Hepatocyte (in vitro differentiated cells): ENCODE measurements around the gene KPNB1. TPM values are rescaled to one million over a fixed set of nuclear protein-coding genes. Genes with fewer than 3 reads are reported as not detected.

Experiments used
- DNase-seq: peaks from one replicate; pipeline ENCODE4 v3.0.0-alpha.2; 2016; ENCODE audit warnings: low spot score
- H2AFZ ChIP-seq: fragments of 200-600 bp; sonication (generic); 2 replicates; pipeline ENCODE4 v1.6.0; 2016; ENCODE audit warnings: antibody characterized with exemption, mild to moderate bottlenecking
- H3K27ac ChIP-seq: fragments of 200-600 bp; sonication (generic); 2 replicates; pipeline ENCODE4 v1.5.1; 2016; ENCODE audit warnings: mild to moderate bottlenecking
- H3K27me3 ChIP-seq: fragments of 200-600 bp; sonication (generic); 2 replicates; pipeline ENCODE4 v1.6.1; 2016
- H3K36me3 ChIP-seq: fragments of 200-600 bp; sonication (generic); replicated peaks from 2 replicates; pipeline ENCODE4 v1.5.1; 2016; ENCODE audit warnings: low read depth; ENCODE audit not compliant: insufficient read depth
- H3K4me1 ChIP-seq: fragments of 200-600 bp; sonication (generic); 2 replicates; pipeline ENCODE4 v1.5.1; 2016; ENCODE audit warnings: mild to moderate bottlenecking, moderate library complexity; ENCODE audit not compliant: insufficient read depth
- H3K4me2 ChIP-seq: fragments of 200-600 bp; sonication (generic); 2 replicates; pipeline ENCODE4 v1.6.0; 2016
- H3K4me3 ChIP-seq: fragments of 200-600 bp; sonication (generic); 2 replicates; pipeline ENCODE4 v1.5.1; 2016; ENCODE audit warnings: mild to moderate bottlenecking
- H3K79me2 ChIP-seq: fragments of 200-600 bp; sonication (generic); 2 replicates; pipeline ENCODE4 v1.6.0; 2017; ENCODE audit warnings: mild to moderate bottlenecking
- H3K9me2 ChIP-seq: fragments of 200-600 bp; sonication (generic); replicated peaks from 2 replicates; pipeline ENCODE4 v1.6.0; 2017; ENCODE audit warnings: mild to moderate bottlenecking; ENCODE audit not compliant: insufficient read depth
- H3K9me3 ChIP-seq: fragments of 200-600 bp; sonication (generic); 2 replicates; pipeline ENCODE4 v1.5.1; 2016; ENCODE audit warnings: low read depth, mild to moderate bottlenecking
- H4K20me1 ChIP-seq: fragments of 200-600 bp; sonication (generic); 2 replicates; pipeline ENCODE4 v1.6.0; 2016; ENCODE audit warnings: mild to moderate bottlenecking; ENCODE audit not compliant: insufficient read depth, poor library complexity, severe bottlenecking
- EZH2 ChIP-seq: fragments of 200-600 bp; sonication (generic); IDR thresholded peaks from 2 replicates; pipeline ENCODE4 v1.6.1; 2016; ENCODE audit warnings: antibody characterized with exemption, mild to moderate bottlenecking, borderline replicate concordance
- EZH2phosphoT487 ChIP-seq: fragments of 200-600 bp; sonication (generic); IDR thresholded peaks from one replicate; pipeline ENCODE4 v1.6.1; 2018; ENCODE audit warnings: antibody characterized with exemption, mild to moderate bottlenecking, low read depth, moderate library complexity; ENCODE audit not compliant: unreplicated experiment, severe bottlenecking
- WGBS: methylation state at CpG from one replicate; pipeline ENCODE4 v1.1.6; 2016; ENCODE audit warnings: low lambda C conversion rate; ENCODE audit errors: missing lambda C conversion rate; 5-methylcytosine and 5-hydroxymethylcytosine counted together
- polyA plus RNA-seq: library from polyadenylated mRNA; unstranded; fragments of >200 nt; fragmentation: Nextera tagmentation; extraction: Ambion mirVana; gene quantifications from 2 replicates; pipeline ENCODE4 v1.2.1, GENCODE V29; 2016
- total RNA-seq: library from RNA; depleted of rRNA; stranded (reverse); fragments of >200 nt; gene quantifications from 2 replicates; pipeline ENCODE4 v1.2.3, GENCODE V29; 2014
- TF ChIP-seq, protein P1 (sequence below): fragments of 200-600 bp; sonication (generic); IDR thresholded peaks from 2 replicates; pipeline ENCODE4 v1.5.1; 2016; ENCODE audit warnings: antibody characterized with exemption, mild to moderate bottlenecking; ENCODE audit not compliant: poor library complexity

Gene KPNB1
- total and polyA plus RNA-seq, 2 experiments from 2014 or later: 59.5 to 194 TPM

DNA sequence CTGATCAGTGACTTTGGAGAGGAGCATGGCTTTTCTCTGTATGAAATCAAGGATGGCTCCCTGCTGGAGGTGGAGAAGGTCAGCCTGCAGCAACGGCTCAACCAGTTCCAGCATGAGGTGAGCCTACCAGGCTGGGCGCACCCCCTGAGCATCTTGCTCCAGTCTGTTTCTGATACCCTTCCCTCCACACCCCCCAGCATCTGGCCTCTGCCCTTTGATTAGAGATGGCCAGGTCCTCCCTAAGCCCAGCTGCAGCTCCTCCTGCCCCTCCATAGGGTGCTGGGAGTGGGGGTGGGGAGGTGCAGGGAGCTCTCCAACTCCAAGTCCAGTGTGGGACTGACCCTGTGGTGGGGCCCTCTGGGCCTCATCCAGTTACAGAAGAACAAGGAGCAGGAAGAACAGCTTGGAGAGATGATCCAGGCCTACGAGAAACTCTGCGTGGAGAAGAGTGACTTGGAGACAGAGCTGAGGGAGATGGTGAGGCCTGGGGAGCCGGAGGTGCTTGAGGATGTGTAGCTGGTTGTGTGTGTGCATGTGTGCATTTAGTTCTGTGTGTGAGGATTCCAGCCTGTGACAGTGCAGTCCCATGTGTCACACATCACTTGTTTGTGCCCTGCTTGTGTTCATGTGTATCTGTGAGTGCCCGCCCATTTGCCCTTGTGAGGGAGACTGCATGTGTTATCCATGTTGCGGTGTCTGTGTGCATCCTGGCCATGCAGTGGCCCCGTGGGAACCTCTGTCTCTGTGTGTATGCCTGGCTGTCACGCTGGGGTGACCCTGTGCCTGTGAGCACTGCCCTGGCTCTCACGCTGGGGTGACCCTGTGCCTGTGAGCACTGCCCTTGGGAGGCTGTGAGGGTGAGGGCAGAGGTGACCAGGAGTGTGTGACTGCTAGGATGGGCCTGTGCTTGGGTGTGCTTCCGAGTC is 47.3 kb downstream of the KPNB1 start:
- Histone ChIP-seq H3K9me2 (no peaks in the 10 kb centered on the region), H3K4me1 (peaks cover 15% of the 10 kb centered on the region), H3K4me3 (no peak overlapping the region), H2AFZ (no peak overlapping the region), H3K79me2 (no peaks in the 10 kb centered on the region), H4K20me1 (peaks cover 5% of the 10 kb centered on the region), H3K27me3 (no peaks in the 10 kb centered on the region), H3K36me3 (no peaks in the 10 kb centered on the region), H3K9me3 (no peaks in the 10 kb centered on the region), H3K4me2 (no peak overlapping the region), H3K27ac (no peak overlapping the region)
- TF ChIP-seq EZH2: no peak
- no peak for DNase-seq
- 90% methylated on average over 11 of the region's 11 CpGs for WGBS

DNA sequence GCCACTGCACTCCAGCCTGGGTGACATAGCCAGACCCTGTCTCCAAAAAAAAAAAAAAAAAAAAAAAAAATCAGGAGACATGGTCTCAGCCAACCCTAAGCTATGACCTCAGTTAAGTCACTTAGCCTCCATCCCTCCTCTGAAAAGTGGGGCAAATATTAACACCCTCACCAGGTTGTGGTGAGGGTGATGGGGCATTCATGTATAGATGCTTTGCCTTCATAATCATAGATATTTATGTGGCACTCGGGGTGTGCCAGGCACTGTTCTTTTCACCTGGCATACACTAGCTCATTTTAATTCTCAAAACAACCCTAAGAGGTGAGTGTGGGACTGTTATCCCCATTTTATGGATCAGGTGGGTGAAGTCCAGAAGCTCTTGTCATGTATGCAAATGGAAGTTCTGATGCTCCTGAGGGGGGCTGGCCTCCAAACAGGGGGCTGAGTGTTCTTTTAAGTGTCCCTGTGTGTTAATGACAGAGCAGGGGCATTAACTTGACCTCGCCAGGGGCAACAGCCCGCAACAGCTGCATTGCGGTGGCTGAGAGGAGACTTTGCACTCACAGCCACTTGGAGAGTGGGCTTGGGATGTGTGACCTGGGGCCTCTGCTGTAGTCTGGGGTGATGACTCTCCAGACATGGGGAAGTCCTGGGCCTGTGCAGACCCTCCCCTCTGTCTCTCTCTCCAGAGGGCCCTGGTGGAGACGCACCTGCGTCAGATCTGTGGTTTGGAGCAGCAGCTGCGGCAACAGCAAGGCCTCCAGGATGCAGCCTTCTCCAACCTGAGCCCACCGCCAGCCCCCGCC is 48.4 kb downstream of the KPNB1 start:
- no peak overlapping the region for H3K27ac ChIP-seq
- peaks cover 9% of the 10 kb centered on the region for H3K4me1 ChIP-seq
- TF ChIP-seq EZH2: no peak
- TF ChIP-seq, protein P1, sequence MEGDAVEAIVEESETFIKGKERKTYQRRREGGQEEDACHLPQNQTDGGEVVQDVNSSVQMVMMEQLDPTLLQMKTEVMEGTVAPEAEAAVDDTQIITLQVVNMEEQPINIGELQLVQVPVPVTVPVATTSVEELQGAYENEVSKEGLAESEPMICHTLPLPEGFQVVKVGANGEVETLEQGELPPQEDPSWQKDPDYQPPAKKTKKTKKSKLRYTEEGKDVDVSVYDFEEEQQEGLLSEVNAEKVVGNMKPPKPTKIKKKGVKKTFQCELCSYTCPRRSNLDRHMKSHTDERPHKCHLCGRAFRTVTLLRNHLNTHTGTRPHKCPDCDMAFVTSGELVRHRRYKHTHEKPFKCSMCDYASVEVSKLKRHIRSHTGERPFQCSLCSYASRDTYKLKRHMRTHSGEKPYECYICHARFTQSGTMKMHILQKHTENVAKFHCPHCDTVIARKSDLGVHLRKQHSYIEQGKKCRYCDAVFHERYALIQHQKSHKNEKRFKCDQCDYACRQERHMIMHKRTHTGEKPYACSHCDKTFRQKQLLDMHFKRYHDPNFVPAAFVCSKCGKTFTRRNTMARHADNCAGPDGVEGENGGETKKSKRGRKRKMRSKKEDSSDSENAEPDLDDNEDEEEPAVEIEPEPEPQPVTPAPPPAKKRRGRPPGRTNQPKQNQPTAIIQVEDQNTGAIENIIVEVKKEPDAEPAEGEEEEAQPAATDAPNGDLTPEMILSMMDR: no peak
- TF ChIP-seq EZH2phosphoT487: no peak
- no peak overlapping the region for H2AFZ ChIP-seq
- H4K20me1 ChIP-seq: peaks cover 5% of the 10 kb centered on the region
- no peaks in the 10 kb centered on the region for H3K79me2 ChIP-seq
- H3K4me3 ChIP-seq: no peak overlapping the region
- no peaks in the 10 kb centered on the region for H3K27me3 ChIP-seq
- H3K4me2 ChIP-seq: no peak overlapping the region
- H3K9me3 ChIP-seq: no peaks in the 10 kb centered on the region
- no peaks in the 10 kb centered on the region for H3K9me2 ChIP-seq
- no peak for DNase-seq
- no peaks in the 10 kb centered on the region for H3K36me3 ChIP-seq
- WGBS: 87% methylated on average over 8 of the region's 9 CpGs

DNA sequence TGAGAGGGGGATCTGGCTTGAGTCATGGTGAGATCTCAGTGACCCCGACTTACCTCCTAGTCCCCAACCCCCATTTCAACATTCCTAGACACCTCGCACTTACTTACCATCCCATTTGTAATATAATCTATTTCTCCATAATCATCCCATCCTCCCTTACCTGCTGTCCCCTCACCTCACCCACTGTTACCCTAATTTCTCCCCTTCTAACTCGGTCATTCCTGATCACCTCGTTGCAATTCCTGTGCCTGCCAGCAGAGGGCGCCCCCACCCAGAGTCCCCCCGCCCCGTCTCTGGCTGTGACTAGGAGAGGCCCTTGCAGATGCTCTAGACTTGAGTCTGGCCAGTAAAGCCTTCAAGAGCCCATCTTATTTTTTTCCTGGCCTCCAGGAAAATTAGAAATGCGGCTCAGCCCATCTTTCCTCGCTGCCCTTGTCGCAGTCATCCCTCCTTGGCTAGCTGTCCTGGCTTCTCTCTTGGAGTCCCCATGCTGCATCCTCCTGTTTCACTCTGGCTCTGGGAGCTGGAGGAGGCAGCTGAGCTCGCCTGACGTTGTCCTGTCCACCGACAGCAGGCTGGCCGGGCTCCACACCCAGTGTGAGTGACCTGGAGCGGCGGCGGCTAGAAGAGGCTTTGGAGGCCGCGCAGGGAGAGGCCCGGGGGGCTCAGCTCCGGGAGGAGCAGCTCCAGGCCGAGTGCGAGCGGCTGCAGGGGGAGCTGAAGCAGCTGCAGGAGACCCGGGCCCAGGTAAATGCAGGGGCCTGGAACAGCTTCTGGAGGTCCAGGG is 49.2 kb downstream of the KPNB1 start:
- H3K9me2 ChIP-seq: no peaks in the 10 kb centered on the region
- no peak for TF ChIP-seq EZH2
- TF ChIP-seq, protein P1: peak; percentile 98
- H4K20me1 ChIP-seq: peaks cover 5% of the 10 kb centered on the region
- H2AFZ ChIP-seq: no peak overlapping the region
- 73% methylated on average over 25 of the region's 25 CpGs for WGBS
- no peak overlapping the region for H3K4me2 ChIP-seq
- no peak overlapping the region for H3K4me3 ChIP-seq
- H3K79me2 ChIP-seq: no peaks in the 10 kb centered on the region
- H3K4me1 ChIP-seq: peaks cover 6% of the 10 kb centered on the region
- H3K36me3 ChIP-seq: no peaks in the 10 kb centered on the region
- H3K9me3 ChIP-seq: no peaks in the 10 kb centered on the region
- H3K27me3 ChIP-seq: no peaks in the 10 kb centered on the region
- peak; percentile 65 for DNase-seq
- no peak overlapping the region for H3K27ac ChIP-seq

DNA sequence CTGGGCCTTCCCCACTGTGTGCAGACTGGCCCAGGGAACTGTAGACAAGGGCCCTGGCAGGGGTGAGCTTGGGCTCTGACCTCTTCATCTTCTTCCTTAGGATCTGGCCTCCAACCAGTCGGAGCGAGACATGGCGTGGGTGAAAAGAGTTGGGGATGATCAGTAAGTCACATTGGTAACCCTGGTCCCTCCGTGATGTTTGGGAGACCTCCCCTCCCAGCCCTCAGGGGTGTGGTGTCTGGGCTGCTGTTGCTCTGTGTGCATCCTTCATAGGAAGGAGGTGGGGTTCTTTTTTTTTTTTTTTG is 49.8 kb downstream of the KPNB1 start:
- H3K36me3 ChIP-seq: no peaks in the 10 kb centered on the region
- TF ChIP-seq EZH2phosphoT487: no peak
- TF ChIP-seq, protein P1: no peak
- TF ChIP-seq EZH2: no peak

More for the DNA sequence above, 49.8 kb downstream of the KPNB1 start:
- no peaks in the 10 kb centered on the region for H3K27me3 ChIP-seq
- DNase-seq: no peak
- H3K79me2 ChIP-seq: no peaks in the 10 kb centered on the region
- peaks cover 5% of the 10 kb centered on the region for H4K20me1 ChIP-seq
- H2AFZ ChIP-seq: no peak overlapping the region
- H3K27ac ChIP-seq: no peak overlapping the region
- no peaks in the 10 kb centered on the region for H3K9me3 ChIP-seq
- H3K4me2 ChIP-seq: no peak overlapping the region
- H3K4me3 ChIP-seq: no peak overlapping the region
- 100% methylated on average over 4 of the region's 4 CpGs for WGBS
- peaks cover 6% of the 10 kb centered on the region for H3K4me1 ChIP-seq
- no peaks in the 10 kb centered on the region for H3K9me2 ChIP-seq
